GM12874 (cell line): ENCODE data around the gene STX18.

Experiments used
- TF ChIP-seq, protein P1 (sequence below): IDR thresholded peaks from 2 replicates; pipeline ENCODE4 v1.5.1; 2011; ENCODE audit warnings: low read depth, mild to moderate bottlenecking, control low read depth, low read length, moderate library complexity; ENCODE audit not compliant: insufficient read depth

Gene STX18

DNA sequence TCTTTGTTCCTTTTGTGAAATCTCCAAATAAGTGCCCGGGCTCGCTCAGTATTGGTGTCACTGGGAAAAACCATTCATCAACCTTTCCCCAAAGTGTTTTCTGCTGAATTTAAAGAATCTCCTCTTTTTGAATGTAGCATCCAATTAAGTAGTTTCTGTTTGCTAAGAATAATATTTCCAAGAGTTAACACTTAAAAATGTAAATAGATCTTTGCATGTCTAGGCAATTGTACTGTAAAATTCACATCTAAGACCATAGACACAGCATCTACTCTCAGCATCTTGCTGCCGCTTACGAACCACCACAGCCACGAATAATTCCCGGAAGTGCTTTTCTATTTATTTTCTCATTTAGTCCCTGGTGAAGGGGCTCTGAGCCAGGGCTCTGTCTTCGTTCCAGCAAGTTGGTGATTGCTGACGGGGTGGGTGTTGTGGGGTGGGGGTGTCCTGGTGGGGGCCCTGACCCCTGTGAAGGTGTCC is 153.5 kb downstream of the STX18 start:
- TF ChIP-seq, protein P1, sequence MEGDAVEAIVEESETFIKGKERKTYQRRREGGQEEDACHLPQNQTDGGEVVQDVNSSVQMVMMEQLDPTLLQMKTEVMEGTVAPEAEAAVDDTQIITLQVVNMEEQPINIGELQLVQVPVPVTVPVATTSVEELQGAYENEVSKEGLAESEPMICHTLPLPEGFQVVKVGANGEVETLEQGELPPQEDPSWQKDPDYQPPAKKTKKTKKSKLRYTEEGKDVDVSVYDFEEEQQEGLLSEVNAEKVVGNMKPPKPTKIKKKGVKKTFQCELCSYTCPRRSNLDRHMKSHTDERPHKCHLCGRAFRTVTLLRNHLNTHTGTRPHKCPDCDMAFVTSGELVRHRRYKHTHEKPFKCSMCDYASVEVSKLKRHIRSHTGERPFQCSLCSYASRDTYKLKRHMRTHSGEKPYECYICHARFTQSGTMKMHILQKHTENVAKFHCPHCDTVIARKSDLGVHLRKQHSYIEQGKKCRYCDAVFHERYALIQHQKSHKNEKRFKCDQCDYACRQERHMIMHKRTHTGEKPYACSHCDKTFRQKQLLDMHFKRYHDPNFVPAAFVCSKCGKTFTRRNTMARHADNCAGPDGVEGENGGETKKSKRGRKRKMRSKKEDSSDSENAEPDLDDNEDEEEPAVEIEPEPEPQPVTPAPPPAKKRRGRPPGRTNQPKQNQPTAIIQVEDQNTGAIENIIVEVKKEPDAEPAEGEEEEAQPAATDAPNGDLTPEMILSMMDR, result no peak

DNA sequence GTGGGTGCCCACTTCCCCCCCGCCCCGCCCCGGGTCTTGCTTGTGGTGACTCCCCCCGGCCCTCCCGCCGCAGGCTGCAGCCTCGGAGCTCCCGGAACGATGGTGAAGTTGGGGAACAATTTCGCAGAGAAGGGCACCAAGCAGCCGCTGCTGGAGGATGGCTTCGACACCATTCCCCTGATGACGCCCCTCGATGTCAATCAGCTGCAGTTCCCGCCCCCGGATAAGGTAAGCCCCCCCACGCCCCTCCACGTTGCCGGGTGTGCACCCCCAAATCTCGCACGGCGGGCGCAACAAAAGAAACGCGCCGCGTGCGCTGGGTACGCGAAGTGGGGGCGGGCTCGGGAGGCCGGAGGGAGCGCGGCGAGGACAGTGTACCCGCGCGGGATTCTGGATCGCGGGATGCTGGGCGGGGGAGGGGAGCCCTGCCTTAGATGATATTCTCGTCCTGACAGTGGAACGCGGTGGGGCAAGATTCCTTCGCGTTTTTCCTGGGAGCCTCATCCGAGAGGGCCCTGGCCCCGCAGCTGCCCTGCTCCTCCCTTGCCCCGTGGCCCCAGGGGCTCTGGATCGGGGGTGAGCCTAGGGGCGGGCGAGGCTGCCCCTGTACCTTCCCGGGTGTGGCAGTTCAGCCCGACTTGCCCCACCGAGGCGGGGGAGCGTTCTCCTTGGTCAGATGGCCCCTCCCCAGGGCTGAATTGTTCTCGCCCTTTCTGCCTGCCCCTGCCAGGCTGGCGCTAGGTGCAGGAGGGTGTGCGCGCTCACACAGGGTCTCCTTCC is 154.1 kb downstream of the STX18 start:
- TF ChIP-seq, protein P1, result no peak

DNA sequence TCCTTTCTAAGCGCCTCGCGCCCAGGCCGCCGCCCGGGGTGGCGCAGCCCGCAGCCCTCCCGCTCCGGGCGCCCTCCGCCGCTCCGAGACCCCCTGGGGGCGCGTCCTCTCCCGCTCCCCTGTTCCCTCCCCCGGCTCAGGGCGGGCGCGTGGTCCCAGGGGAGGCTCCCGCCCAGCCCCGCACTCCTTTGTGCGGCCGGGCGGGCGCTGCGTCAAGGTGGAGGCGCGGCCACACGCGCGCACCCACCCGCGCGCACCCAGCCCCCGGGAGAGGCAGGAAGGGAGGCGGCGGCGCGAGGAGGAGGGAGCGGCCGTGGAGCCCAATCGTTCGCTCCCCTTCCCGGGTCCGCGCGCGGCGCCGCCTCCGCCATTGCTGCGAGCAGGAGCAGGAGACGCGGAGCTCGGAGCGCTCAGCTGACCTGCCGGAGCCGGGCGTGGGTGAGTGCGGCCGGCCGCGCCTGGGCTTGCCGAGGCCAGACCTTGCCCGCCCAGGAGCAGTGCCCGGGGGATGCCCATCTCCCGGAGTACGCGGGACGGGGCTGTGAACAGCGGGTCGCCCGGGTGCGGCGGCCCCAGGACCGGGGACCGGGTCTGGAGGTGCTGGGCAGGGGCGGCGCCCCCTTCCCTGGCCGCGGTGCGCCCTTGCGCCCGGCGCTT is 155.0 kb downstream of the STX18 start, which contains the start of gene NSG1:
Gene NSG1 (plus strand): TSS at position 367 of the 657 bp plus-strand sequence. CDS start 528 bp downstream, outside the sequence.
- TF ChIP-seq, protein P1, result no peak

DNA sequence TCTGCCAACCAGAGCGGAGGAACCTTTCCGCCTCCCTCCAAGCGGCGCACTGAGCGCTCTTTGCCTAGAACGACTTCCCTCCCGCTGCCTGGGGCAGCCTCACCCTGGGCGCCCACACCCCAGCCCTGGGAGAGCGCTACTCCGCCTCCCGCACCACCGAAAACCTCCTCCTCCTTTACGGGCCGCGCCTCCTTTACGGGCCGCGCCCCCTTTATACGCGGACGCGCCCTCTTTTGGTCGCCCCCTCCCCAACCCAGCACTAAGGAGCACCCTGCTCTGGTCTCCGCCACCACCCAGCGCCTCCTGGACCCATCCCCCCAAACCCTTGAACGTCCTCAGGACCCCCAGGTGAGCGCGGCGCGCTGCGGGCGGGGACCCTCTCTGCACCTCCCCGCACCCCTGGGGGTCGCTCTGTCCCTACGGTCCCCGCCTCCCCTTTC is 155.5 kb downstream of the STX18 start:
- TF ChIP-seq, protein P1, result no peak

DNA sequence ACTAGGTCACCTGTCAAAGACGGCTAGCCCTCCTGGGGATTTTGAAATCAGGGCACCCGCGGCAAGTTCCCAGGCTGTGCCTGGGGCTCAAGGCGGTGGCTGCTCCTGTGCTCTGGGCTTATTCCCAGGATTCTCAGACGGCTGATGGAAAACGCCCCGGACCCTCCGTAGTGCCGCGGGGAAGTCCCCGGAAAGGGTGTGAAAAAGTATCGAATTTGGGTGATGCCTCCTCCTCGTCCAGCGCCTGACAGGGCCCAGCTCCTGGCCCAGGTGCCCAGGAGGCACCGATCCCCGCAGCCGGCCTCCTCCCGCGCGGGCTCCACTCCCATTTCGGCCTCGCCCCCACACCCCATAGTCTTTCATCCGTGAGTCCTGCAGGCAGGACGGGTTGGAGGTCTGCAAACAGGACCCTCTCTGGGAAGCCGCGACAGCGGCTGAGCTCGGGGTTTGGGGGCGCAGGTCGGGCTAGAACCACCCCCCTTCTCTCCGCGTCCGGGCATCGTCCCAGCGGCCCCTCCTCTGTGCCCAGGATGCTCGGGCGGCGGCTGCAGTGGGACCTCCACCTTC is 156.0 kb downstream of the STX18 start:
- TF ChIP-seq, protein P1, result no peak

DNA sequence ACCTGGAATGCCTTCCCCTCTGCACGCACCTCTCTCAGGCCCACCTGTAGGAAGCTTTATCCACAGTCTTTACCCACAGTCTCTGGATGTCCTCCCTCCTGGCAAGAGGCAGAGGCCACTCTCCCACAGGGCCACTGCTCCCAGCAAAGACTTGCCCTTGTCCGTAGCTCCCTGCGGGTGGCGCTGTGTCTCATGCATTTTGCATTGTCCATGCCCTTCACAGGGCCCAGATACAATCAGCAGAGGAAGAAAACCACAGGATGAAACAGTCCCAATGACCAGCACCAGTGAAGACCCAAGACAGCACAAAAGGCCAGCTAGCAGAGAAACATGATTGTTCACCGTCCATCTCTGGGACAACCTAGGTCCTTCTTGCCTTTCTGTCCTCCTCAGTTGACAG is 157.0 kb downstream of the STX18 start:
- TF ChIP-seq, protein P1, result peak; percentile 27; the same call in 1 of the 2 replicates

DNA sequence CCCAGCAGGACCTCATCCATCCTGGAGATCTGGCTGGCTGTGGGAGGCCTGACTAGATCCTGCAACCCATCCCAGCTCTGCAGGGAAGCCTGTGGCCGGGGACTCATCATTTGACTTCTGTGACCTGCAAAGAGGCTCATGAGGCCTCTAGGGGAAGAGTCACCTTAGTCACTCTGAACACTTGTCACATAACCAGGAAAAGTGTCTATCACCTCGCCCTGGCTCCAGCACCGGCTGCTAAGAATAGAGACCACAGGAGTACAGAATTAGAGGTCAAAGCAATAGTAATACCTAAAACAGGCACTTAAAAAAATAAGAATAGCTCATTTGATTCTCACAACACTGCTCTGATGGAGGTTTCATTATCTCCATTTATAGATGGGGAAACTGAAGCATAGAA is 158.8 kb downstream of the STX18 start:
- TF ChIP-seq, protein P1, result no peak
